Measurements from ENCODE around the gene DPYSL4.
A peak's percentile ranks its signal among the peaks of the same experiment; 100 is the strongest.
"Not testable (repeated sequence)": the region's sequence is repeated elsewhere in the genome, so short reads cannot be mapped to it uniquely, and the experiment has no call there.

The DPYSL4 gene

DNA sequence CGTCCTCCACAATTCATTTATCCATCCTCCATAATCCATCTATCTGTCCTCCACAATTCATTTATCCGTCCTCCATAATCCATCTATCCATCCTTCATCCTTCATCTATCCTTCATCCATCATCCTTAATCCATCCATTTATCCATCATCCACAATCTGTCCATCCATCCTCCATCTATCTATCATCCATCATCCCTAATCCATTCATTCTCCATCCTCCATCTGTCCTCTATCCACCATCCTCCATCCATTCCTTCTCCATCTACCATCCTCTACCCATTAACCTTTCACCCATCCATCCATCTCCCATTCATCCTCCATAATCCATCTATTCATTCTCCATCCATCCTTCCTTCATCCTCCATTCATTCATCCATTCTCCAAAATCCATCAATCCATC is 36.0 kb upstream of the DPYSL4 start:
- DNase-seq = no peak

DNA sequence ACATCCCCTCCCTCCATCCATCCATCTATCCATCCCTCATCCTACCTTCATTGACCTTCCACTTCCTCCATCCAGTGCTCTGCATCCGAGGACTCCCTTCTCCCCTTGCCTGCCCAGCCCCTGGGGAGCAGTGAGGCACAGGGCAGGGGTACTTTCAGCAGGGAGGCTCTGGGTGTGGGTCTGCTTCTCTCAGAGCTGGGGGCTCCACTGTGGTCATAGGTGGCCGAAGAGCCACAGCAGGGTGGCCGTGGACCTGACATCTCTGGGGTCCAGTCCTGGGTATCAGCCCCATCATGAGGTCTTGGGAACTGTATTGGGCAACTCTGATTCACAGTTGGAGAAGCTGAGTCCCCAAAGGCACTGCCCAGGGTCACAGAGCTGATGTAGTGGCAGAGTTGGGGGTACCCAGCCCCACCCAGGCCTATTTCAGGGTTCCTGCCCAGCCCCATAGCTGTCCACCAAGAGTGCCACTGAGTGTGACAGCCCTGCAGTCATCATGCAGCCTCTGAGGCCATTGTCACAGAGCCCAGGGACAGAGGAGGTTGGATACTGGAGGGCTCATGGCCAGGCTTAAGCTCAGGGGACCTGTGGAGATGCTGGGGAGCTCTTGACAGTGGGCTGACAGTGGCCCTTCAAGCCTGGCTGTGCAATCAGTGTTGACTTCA is 35.3 kb upstream of the DPYSL4 start:
- no peak for DNase-seq

DNA sequence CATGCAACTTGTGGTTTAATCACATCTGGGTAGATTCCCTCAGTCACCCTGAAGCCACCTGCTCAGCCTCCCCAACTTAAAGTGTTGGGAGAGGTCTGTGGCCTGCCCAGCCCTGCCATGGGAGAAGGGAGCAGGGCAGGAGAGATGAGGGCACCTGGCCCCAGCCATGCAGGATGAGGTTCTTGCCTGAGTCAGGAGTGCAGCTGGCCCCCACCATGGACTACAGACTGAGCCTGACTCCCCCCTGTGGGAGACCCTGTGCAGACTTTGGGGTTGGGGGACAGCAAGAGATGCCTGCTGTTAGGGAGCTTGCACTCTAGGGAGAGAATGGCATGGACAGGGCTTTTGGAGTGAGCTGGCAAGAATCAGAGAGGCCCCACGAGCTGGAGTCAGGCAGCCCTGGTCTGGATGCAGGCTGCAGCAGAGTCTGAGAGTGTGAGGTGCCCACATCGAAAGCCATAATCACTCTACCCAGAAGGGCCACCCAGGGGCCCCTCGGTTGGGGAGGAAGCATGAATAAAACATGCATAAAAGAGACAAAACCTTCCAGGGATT is 34.7 kb upstream of the DPYSL4 start:
- DNase-seq = no peak

DNA sequence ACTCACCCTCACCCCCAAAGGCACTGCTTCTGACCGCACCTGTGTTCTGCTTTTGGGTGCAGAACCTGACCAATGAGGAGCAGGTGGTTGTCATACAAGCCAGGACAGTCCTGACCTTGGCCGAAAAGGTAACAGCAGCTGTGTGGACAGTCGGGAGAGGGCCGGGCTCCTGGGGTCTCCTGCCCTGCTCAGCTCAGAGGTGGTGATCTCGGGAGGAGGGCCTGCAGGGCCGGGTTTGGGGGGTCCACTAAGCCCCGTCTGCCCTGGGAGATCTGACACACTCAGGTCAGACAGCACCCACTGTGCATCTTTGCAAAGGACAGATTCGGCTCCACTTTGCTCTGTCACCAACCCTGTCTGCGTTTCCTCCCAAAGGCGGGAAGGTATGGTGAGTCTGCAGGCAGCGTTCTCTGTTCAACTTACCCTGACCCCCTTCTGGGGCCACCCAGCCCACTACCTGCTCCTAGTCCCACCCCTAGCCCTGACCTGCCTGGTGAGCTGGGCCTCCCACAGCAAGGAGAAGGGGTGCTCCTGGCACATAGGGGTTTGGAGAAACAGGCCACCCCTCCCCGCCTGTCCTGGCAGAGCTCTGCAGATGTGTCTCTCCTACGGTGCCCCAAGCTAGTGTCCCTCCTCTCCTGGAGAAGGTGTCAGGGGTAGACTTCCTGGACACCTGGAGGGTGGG is 33.7 kb upstream of the DPYSL4 start:
- no peak for DNase-seq

DNA sequence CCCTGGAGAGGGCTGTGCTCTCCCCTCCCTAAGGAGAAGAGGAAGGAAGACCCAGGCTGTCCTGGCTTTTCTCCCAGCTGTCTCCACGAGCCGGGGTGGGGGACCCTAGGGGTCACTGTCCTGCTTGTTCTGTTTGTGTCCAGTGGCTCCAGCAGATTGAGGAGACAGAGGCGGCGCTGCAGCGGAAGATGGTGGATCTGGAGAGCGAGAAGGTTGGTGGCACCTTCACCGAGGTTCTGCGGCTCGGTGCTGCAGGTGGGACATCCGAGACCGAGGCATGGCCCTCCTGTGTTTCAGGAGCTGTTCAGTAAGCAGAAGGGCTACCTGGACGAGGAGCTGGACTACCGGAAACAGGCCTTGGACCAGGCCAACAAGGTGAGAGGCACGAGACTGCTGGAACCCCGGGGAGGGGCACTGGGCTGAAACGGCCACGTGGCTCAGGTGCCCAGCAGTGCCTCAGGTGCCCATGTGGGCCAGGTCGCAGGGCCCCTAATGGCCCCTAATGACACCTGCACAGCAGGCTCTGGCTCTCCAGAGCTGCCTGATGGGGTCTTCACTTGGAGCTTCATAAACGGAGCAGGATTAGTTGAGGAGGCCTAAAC is 33.0 kb upstream of the DPYSL4 start:
- no peak for DNase-seq

DNA sequence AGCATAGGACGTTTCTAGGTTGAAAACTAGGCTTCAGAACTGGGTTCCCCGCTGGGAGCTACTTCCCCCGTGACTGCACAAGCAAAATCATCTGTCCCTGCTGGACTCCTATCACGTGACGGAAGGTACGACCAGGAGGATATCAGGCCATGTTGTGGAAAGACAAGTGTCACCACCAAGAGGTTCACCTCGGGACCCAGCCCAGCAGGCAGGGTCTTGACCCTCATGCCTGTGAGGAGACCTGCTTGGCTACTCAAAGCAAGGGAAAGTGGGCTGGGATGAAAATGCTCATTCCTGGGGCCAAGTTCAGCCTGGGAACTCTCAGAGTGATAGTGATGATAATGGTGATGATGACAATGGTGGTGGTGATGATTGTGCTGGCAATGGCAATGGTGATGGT is 32.3 kb upstream of the DPYSL4 start:
- no peak for DNase-seq

DNA sequence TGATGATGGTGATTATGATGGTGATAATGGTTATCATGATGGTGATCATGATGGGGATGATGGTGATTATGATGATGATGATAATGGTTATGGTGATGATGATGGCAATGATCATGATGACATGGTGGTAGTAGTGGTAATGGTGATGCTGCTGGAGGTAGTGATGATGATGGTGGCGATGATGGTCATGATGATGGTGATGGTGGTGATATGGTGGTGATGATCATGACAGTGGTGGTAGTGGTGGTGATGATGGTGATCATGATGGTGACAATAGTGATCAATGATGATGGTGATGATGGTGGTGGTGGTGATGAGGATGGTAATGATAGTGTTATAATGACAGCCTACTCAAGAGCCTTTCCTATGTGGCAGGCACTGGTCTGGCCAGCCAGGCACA is 31.8 kb upstream of the DPYSL4 start:
- DNase-seq = no peak

DNA sequence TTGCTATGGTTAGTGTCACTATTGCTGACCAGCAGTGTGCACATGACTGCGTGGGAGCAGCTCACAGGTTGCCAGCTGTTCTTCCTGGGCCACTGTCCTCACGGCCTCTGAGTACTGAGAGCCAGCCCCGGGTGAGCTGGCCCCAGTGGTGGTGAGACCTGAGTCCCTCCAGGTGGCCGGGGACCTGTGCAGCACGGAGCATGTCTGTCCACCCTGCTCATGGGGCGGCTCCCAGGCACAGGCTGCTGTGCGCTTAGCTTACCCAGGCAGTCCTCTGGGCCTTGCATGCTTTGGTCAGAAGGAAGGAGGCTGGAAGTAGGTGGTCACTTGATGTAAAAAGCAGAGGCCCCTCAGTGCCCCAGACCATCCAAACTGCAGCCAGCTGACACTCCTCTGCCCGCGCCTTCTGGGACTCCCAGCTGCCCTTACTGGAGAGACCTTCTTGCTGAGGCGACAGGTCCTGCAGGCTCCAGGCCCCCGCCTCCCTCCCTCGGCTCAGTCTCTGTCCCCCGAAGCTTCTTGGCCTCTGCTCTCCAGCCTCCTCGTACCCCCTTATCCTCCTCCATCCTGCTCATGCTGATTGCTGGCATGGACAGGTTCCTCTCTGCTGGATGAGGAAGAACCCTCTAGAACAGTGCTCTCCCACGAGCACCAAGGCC is 30.9 kb upstream of the DPYSL4 start:
- no peak for DNase-seq

DNA sequence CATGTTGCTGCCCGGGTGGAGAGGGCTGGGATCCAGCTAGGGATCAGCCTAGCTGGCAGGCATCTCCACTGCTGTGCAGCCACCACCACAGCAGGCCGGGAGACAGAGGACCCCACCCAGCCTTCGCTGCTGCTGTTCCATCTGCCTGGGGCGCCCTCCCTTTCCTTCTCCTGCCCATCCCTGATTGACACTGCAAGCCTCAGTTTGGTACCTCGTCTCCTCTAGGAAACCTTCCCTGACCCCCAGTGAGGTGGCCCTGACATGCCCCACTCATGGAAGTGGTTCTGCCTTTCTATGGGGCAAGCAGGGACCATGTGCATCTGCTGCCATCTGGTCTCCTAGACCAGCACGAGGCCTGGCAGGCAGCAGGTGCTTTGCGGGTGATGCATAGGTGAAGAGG is 30.4 kb upstream of the DPYSL4 start:
- DNase-seq = no peak

DNA sequence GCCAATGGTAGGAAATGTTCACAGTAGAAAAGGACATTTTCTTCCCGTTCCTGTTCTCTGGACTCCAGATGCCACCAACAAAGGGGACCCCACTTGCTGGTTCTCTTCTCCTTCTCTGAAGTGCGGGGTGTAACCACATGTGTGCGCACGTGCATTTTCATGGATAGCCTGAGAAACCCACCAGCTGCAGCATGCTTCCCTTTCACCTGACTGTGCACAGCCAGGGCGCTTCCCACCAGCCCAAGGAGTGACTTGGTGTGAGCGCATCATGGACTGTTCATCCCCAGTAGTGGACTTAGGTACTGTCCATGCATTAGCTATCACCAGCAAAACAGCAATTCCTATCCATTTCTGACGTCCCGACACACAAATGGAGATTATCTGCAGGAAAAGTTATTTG is 29.6 kb upstream of the DPYSL4 start:
- DNase-seq = no peak

DNA sequence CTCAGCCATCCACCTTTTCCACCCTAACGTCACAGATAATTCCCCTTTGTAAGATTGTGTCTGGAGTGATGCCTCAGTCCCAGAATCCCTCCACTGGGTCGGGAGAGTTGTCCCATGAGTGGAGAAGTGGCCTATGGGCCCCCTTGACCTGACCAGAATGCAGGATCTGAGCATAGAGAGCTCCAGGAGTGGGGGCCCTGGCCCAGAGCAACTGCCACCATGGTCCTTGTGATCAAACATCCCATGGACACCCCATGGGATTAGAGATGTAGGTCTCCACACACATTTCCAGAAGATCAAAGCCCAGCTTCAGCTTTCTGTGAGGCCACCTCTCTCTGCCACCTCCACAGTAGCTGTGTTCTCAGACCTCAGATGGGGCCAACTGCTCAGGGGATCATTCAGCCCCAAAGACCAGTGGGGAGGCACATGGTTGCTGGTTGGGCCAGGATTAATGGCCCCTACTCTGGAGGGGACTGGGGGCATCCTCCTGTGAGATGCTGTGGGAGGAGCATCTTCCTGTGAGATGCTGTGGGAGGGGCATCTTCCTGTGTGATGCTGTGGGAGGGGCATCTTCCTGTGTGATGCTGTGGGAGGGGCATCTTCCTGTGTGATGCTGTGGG is 28.5 kb upstream of the DPYSL4 start:
- DNase-seq = peak; percentile 23 to 25

DNA sequence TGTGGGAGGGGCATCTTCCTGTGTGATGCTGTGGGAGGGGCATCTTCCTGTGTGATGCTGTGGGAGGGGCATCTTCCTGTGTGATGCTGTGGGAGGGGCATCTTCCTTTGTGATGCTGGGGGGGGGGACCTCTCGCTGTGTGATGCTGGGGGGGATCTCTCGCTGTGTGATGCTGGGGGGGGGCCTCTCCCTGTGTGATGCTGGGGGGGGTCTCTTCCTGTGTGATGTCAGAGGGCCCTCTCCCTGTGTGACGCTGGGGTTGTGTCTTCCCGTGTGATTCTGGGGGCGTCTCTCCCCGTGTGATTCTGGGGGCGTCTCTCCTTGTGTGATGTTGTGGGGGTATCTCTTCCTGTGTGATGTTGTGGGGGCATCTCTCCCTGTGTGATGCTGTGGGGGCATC is 27.9 kb upstream of the DPYSL4 start:
- no peak for DNase-seq

DNA sequence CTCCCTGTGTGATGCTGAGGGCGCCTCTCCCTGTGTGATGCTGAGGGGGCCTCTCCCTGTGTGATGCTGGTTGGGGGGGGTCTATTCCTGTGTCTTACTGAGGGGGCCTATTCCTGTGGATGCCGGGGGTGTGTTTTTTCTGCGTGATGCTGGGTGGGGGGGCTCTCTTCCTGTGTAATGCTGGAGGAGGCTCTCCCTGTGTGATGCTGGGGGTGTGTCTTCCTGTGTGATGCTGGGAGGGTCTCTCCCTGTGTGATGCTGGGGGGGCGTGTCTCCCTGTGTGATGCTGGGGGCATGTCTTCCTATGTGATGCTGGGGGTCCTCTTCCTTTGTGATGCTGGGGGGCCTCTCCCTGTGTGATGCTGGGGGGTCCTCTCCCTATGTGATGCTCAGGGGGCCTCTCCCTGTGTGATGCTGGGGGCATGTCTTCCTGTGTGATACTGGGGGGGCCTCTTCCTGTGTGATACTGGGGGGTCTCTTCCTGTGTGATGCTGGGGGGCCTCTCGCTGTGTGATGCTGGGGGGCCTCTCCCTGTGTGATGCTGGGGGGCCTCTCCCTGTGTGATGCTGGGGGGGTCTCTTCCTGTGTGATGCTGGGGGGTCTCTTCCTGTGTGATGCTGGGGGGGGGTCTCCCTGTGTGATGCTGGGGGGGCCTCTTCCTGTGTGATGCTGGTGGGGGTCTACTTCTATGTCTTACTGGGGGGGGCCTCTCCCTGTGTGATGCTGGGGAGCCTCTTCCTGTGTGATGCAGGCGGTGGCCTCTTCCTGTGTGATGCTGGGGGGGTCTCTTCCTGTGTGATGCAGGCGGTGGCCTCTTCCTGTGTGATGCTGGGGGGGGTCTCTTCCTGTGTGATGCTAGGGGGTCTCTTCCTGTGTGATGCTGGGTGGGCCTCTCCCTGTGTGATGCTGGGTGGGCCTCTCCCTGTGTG is 27.2 kb upstream of the DPYSL4 start:
- not testable (repeated sequence) for DNase-seq

DNA sequence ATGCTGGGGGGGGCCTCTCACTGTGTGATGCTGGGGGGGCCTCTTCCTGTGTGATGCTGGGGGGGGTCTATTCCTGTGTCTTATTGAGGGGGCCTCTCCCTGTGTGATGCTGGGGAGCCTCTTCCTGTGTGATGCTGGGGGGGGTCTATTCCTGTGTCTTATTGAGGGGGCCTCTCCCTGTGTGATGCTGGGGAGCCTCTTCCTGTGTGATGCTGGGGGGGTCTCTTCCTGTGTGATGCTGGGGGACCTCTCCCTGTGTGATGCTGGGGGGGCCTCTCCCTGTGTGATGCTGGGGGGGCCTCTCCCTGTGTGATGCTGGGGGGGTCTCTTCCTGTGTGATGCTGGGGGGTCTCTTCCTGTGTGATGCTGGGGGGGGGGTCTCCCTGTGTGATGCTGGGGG is 26.5 kb upstream of the DPYSL4 start:
- not testable (repeated sequence) for DNase-seq

DNA sequence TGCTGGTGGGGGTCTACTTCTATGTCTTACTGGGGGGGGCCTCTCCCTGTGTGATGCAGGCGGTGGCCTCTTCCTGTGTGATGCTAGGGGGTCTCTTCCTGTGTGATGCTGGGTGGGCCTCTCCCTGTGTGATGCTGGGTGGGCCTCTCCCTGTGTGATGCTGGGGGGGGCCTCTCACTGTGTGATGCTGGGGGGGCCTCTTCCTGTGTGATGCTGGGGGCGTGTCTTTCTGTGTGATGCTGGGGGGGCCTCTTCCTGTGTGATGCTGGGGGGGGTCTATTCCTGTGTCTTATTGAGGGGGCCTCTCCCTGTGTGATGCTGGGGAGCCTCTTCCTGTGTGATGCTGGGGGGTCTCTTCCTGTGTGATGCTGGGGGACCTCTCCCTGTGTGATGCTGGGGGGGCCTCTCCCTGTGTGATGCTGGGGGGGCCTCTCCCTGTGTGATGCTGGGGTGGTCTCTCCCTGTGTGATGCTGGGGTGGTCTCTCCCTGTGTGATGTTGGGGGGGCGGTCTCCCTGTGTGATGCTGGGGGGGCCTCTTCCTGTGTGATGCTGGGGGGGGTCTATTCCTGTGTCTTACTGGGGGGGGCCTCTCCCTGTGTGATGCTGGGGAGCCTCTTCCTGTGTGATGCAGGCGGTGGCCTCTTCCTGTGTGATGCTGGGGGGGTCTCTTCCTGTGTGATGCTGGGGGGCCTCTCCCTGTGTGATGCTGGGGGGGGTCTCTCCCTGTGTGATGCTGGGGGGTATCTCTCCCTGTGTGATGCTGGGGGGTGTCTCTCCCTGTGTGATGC is 25.7 kb upstream of the DPYSL4 start:
- not testable (repeated sequence) for DNase-seq

DNA sequence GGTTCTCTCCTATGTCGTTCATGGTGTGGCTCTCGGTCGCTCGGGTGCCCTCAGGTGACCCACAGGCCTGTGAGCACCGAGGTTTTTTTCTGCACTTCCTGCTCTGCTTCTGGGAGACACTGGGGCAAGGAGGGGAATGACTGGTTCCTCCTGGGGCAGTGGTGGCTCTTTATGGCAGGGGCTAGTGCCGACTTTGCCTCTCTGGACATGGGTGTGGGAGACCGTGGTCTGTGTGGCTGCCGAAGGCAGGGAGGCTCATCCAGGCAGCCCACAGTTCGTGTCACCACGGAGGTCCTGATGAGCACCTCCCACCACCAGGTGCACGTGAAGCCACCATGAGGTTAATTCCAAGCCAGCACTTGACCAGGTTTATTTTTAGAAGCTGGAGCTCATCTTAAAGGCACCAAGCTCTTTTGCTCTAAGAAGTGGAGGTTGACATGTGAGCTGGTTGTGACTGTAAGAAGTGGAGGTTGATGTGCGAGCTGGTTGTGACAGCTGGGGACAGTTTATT is 24.7 kb upstream of the DPYSL4 start:
- no peak for DNase-seq

DNA sequence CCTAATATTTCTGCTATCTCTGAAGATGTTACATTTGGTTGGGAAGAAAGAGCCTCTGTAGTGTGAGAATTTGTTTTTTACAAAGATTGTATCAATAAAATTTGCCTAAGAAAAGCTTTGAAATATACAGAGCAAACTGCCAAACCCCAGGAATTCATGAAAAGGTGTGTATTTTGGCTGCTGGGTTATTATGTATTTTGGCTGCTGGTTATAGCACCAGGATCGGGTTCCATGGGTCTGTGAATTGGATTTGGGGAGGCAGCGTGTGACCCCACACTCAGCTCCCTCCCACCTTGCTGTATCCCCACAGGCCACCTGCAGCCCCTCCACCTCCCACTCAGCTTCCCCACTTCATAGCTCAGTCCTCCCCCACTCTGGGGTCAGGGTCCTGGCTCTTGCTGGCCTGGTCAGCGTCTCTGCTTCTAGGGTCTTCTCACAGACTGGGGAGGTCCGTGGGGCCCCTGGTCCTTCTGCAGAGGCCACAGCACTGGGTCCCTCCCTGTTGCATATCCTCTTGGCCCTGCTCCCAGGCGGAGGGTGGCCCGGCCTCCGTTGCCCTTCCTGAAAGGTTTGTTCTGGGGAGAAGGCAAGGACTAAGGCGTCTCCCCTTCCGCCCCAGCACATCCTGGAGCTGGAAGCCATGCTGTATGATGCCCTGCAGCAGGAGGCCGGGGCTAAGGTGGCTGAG is 24.0 kb upstream of the DPYSL4 start:
- no peak for DNase-seq

DNA sequence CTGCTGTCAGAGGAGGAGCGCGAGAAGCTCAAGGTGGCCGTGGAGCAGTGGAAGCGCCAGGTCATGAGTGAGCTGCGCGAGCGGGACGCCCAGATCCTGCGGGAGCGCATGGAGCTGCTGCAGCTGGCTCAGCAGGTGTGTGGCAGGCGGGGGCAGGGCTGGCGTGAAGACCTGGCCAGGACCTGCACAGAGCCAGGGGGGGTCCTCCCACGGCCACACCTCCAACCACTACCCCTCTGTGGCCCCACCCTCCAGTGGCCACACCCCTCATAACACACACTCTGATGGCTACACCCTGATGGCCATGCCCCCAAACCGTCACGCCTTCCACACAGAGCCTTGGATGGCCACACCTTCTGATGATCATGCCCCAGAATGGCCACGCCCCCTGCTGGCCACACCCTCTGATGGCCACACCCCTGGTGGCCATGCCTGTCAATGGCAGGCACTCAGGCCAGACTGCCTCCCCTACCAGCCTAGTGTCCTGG is 23.4 kb upstream of the DPYSL4 start:
- peak; percentile 38 to 51 for DNase-seq

DNA sequence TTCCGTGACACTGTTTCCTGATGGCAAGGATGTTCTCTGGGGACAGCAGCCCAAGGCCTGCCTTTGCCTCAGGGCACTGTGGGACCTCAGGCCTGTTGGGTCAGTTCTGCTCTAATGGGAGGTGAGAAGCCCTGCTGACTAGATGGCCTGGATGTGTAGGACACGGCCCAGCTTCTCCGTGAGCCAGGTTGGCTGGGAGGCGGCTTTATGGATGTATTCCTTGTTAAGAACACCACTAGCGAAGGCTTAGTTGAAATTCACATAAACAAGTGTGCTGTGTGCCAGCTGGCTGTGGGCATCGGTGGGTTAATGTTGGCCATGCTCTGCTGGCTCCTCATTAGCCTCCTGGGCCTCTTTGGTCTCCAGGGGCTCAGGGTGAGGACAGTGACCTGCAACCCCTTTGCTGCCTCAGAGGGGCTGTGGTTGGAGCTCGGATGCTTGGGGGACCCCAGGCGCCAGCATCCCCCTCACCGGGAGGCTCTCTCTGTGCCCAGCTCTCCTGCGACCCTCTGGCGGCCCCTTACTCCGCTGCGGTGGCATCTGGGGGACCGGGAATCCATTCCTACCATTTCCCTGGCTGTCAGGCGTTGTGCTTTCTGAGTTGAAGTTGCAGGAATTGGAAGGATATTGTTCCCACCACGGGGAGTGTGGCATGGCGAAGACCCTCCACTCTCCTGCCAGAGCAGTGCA is 22.8 kb upstream of the DPYSL4 start:
- no peak for DNase-seq

Measured in activated CD4-positive, alpha-beta T cell treated with anti-CD3 and anti-CD28 coated beads, Interleukin-2, amount 50 U/mL, for 48 hours (primary cell).